22Rv1 (cell line): ENCODE measurements around the gene UTP4.

Experiments used
- ZFX ChIP-seq: fragments of 450-650 bp; IDR thresholded peaks from 2 replicates; pipeline ENCODE4 v1.6.1; 2017; ENCODE audit warnings: antibody characterized with exemption, borderline replicate concordance
- TF ChIP-seq, protein P1 (sequence below): fragments of 450-650 bp; IDR thresholded peaks from 2 replicates; pipeline ENCODE4 v1.5.1; 2017; ENCODE audit warnings: mild to moderate bottlenecking

DNA sequence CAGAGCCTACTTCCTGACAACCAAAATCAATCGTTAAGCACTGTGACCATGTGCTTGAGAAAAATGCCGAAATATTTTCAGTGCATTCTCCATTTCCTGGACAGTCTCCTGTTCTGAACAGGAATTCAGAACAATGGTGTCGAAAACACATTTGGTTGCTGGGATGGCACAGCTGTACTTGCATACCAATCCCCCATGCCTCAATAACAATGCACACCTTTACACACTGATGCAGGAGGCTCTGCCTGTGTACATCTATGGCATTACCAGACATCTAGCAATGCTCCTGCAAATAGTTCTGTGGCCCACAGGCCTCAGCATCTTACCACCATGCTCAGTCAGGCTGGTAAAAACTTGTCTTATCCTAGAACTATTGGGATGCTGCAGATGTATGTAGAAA is 6.2 kb upstream of the UTP4 start:
- TF ChIP-seq, protein P1, sequence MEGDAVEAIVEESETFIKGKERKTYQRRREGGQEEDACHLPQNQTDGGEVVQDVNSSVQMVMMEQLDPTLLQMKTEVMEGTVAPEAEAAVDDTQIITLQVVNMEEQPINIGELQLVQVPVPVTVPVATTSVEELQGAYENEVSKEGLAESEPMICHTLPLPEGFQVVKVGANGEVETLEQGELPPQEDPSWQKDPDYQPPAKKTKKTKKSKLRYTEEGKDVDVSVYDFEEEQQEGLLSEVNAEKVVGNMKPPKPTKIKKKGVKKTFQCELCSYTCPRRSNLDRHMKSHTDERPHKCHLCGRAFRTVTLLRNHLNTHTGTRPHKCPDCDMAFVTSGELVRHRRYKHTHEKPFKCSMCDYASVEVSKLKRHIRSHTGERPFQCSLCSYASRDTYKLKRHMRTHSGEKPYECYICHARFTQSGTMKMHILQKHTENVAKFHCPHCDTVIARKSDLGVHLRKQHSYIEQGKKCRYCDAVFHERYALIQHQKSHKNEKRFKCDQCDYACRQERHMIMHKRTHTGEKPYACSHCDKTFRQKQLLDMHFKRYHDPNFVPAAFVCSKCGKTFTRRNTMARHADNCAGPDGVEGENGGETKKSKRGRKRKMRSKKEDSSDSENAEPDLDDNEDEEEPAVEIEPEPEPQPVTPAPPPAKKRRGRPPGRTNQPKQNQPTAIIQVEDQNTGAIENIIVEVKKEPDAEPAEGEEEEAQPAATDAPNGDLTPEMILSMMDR, result no peak
- no peak for TF ChIP-seq ZFX
